ENCODE results near the gene PHLPP1. TPM values are rescaled to one million over a fixed set of nuclear protein-coding genes. Genes with fewer than 3 reads are reported as not detected.

The PHLPP1 gene
- total and polyA plus RNA-seq, 9 donors = 4.4 to 15.9 (median 12.0) TPM

- TF ChIP-seq EP300 (IDR thresholded peaks at IDR 0.05) = no peak
- no peak for TF ChIP-seq POLR2A (IDR thresholded peaks at IDR 0.05)
- TF ChIP-seq CTCF (IDR thresholded peaks at IDR 0.05) = no peak
- Histone ChIP-seq H3K27me3 (no peaks in the 10 kb centered on the region), H3K4me3 (no peak overlapping the region), H3K9me3 (no peaks in the 10 kb centered on the region), H3K36me3 (no peaks in the 10 kb centered on the region), H3K4me1 (ENCODE audit: insufficient read depth) (peaks cover 8% of the 10 kb centered on the region), H3K27ac (no peak overlapping the region)
- peak in 1 of 5 donors; percentile 27 for DNase-seq
- intact Hi-C loops (cut with DNase I) = no loop called here
- WGBS, 3 donors = 18 to 28% (median 27%) methylated on average over 4 of the region's 4 CpGs
Measured at GRCh38 chr18:62741118-62741566, 25.8 kb downstream of the PHLPP1 start.

GRCh38 chr18:62741584-62741983 is 26.2 kb downstream of the PHLPP1 start:
- no peaks in the 10 kb centered on the region for H3K36me3 ChIP-seq
- no peak overlapping the region for H3K4me3 ChIP-seq
- TF ChIP-seq EP300 (IDR thresholded peaks at IDR 0.05) = no peak
- no peak for TF ChIP-seq POLR2A (IDR thresholded peaks at IDR 0.05)
- no peak for TF ChIP-seq CTCF (IDR thresholded peaks at IDR 0.05)
- DNase-seq = no peak
- H3K4me1 ChIP-seq (ENCODE audit: insufficient read depth) = peaks cover 8% of the 10 kb centered on the region
- 71 to 80% (median 78%) methylated on average over 4 of the region's 4 CpGs for WGBS, 3 donors
- no peaks in the 10 kb centered on the region for H3K27me3 ChIP-seq
- no peak overlapping the region for H3K27ac ChIP-seq
- no peaks in the 10 kb centered on the region for H3K9me3 ChIP-seq
- intact Hi-C loops (cut with DNase I) = no loop called here

GRCh38 chr18:62744076-62744968 is 29.0 kb downstream of the PHLPP1 start:
- H3K9me3 ChIP-seq = no peaks in the 10 kb centered on the region
- 92 to 97% (median 96%) methylated on average over 3 of the region's 3 CpGs for WGBS, 3 donors
- H3K36me3 ChIP-seq = no peaks in the 10 kb centered on the region
- H3K4me3 ChIP-seq = no peak overlapping the region
- H3K4me1 ChIP-seq (ENCODE audit: insufficient read depth) = peaks cover 8% of the 10 kb centered on the region
- intact Hi-C loops (cut with DNase I) = no loop called here
- no peaks in the 10 kb centered on the region for H3K27me3 ChIP-seq
- H3K27ac ChIP-seq = no peak overlapping the region
- DNase-seq = no peak
- TF ChIP-seq EP300 (IDR thresholded peaks at IDR 0.05) = no peak
- TF ChIP-seq CTCF (IDR thresholded peaks at IDR 0.05) = no peak
- TF ChIP-seq POLR2A (IDR thresholded peaks at IDR 0.05) = no peak

GRCh38 chr18:62745089-62745751 is 29.9 kb downstream of the PHLPP1 start:
- WGBS, 3 donors = 86 to 93% (median 88%) methylated on average over 3 of the region's 3 CpGs
- TF ChIP-seq CTCF (IDR thresholded peaks at IDR 0.05) (no peak), POLR2A (IDR thresholded peaks at IDR 0.05) (no peak), EP300 (IDR thresholded peaks at IDR 0.05) (no peak)
- intact Hi-C loops (cut with DNase I) = no loop called here

More at GRCh38 chr18:62745089-62745751, 29.9 kb downstream of the PHLPP1 start:
- Histone ChIP-seq H3K9me3 (no peaks in the 10 kb centered on the region), H3K27ac (no peak overlapping the region), H3K36me3 (no peaks in the 10 kb centered on the region), H3K4me1 (ENCODE audit: insufficient read depth) (peaks cover 8% of the 10 kb centered on the region), H3K4me3 (no peak overlapping the region), H3K27me3 (no peaks in the 10 kb centered on the region)
- DNase-seq = no peak

Data from ovary (tissue), 9 donors.